HL-60 (cell line): ENCODE measurements around the gene CFAP90.
A peak's percentile ranks its signal among the peaks of the same experiment; 100 is the strongest.

Experiments
- DNase-seq, 2 experiments: peaks; one replicate each; pipeline ENCODE4 v3.0.0-alpha.2; 2010 to 2020; ENCODE audit warnings: low read depth in 1 of 2, low spot score in 1 of 2
- H3K27ac ChIP-seq: fragments of 250-450 bp; sonication (Bioruptor Pico); replicated peaks from 2 replicates; pipeline ENCODE4 v1.5.1; 2020; ENCODE audit warnings: mild to moderate bottlenecking, moderate library complexity
- H3K27me3 ChIP-seq: fragments of 250-450 bp; sonication (Bioruptor Pico); 2 replicates; pipeline ENCODE4 v1.5.1; 2021; ENCODE audit warnings: mild to moderate bottlenecking, moderate library complexity; ENCODE audit not compliant: insufficient read depth, poor library complexity, severe bottlenecking
- H3K4me3 ChIP-seq: replicated peaks from 2 replicates; pipeline ENCODE4 v1.5.1; 2011; ENCODE audit warnings: mild to moderate bottlenecking, control low read depth, low read length; ENCODE audit not compliant: insufficient read depth
- CTCF ChIP-seq: IDR thresholded peaks from one replicate; pipeline ENCODE4 v1.5.1; 2011; ENCODE audit warnings: low read length, control low read depth, inconsistent platforms; ENCODE audit not compliant: insufficient read depth
- GABPA ChIP-seq: IDR thresholded peaks from 2 replicates; pipeline ENCODE4 v1.6.1; 2012; ENCODE audit warnings: low read depth
- POLR2AphosphoS5 ChIP-seq: IDR thresholded peaks from 2 replicates; pipeline ENCODE4 v1.6.1; 2012; ENCODE audit warnings: low read depth
- REST ChIP-seq: IDR thresholded peaks from 2 replicates; pipeline ENCODE4 v1.6.1; 2012; ENCODE audit warnings: low read depth; ENCODE audit not compliant: insufficient replicate concordance
- SPI1 ChIP-seq: IDR thresholded peaks from 2 replicates; pipeline ENCODE4 v1.6.1; 2012; ENCODE audit warnings: low read depth, mild to moderate bottlenecking, borderline replicate concordance

CFAP90 gene

DNA sequence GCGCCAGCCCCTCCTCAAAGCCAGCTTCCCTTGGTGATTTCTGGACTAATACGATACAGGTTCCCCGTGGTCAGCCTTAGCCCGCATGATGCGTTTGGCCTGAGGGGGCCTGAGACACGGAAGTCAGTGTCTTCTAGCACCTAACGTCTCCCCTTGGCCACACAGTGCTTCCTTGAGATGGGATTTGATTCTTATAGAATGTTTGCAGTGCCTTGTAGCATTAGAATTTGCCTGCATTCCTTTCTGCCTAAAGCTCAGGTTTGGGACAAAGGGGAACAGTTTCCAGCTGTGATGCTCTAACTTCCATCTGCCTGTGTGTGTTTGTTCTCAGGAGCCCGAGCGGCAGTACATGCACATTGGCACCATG, 34.4 kb downstream of the CFAP90 start:
- H3K27ac ChIP-seq: peak overlapping the region; percentile 80; the same call in 1 of the 2 replicates
- H3K27me3 ChIP-seq: no peaks in the 10 kb centered on the region
- no peak for DNase-seq

GRCh38 chr5:7815892-7816534, 34.9 kb downstream of the CFAP90 start:
- TF ChIP-seq CTCF: peak; percentile 78
- TF ChIP-seq GABPA: no peak
- TF ChIP-seq POLR2AphosphoS5: no peak
- TF ChIP-seq SPI1: peak; percentile 10; the same call in 1 of the 2 replicates
- TF ChIP-seq REST: no peak
- Histone ChIP-seq H3K27me3 (no peaks in the 10 kb centered on the region), H3K4me3 (no peak overlapping the region), H3K27ac (peak overlapping the region; percentile 80)
- peak; percentile 61 to 91 for DNase-seq

More for the DNA sequence above, 34.4 kb downstream of the CFAP90 start:
- TF ChIP-seq REST (no peak), CTCF (no peak), POLR2AphosphoS5 (no peak), SPI1 (no peak), GABPA (no peak)
- no peak overlapping the region for H3K4me3 ChIP-seq

- Histone ChIP-seq H3K4me3 (no peak overlapping the region), H3K27ac (peak overlapping the region; percentile 80), H3K27me3 (no peaks in the 10 kb centered on the region)
- TF ChIP-seq SPI1 (no peak), REST (no peak), POLR2AphosphoS5 (no peak), CTCF (no peak), GABPA (no peak)
- DNase-seq: no peak
Observed at GRCh38 chr5:7814816-7815215, 36.1 kb downstream of the CFAP90 start.
